GM21423 (cell line): ENCODE data around the gene AKR1C2.
"Not testable (repeated sequence)": the region's sequence is repeated elsewhere in the genome, so short reads cannot be mapped to it uniquely, and the experiment has no call there.

Source experiments
- ATAC-seq: cut with Tn5 transposase; IDR thresholded peaks from one replicate; pipeline ENCODE4 v1.9.1; 2021; ENCODE audit warnings: mild to moderate bottlenecking, moderate library complexity; ENCODE audit not compliant: unreplicated experiment

Gene AKR1C2

DNA sequence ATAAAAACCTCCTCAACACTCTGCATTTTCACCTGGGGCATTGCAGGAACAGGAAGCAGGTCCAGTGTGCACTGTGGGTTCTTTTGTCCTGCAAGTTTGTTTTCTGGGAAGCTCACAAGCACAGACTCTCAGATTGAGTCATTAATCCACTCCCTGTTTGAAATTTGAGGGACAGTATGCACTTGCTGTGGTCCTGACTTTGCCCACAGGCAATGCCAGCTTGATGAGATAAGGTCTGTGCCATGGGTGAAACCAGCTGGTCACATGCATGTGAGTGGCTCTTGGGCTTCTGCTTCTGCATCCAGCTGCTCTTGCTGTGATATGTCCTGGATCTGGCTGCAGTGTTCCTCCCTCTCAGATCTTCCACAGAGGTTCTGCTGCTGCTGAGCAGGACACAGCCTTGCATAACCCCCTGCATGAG, 21.8 kb upstream of the AKR1C2 start:
- not testable (repeated sequence) for ATAC-seq

GRCh38 chr10:5023177-5023805, 19.6 kb upstream of the AKR1C2 start:
- ATAC-seq = no peak

DNA sequence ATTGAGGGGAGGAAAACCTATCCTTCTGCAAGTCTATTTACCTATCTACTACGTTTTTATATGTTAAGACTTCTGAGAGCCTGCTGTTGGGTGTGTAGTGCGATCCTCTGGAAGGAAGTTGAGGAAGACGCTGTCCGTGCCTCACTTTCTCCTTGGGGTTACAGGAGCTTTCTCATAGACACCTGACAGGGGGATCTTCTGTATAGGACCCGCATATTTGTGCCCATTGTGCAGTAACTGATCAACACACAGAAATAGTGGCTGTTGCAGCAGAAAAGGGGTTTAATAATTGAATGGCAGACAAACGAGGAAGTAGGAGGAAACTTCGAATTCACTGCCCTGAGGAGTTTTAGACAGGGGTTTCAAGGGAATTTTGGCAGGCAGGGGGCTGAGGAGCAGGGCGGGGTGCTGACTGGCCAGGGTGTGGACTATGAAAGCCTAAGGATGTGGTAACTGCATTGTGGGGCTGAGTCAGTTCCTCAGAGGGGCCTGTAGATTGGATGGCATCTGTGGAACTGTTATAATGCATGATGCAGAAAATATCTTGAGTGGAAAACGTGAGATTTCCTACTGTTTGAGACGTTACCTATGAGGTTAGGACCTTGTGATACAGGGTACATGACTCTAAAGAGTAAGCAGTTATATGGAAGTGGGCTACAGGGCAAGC, 18.1 kb upstream of the AKR1C2 start:
- ATAC-seq = not testable (repeated sequence)

GRCh38 chr10:5019770-5020612, 16.3 kb upstream of the AKR1C2 start:
- not testable (repeated sequence) for ATAC-seq

DNA sequence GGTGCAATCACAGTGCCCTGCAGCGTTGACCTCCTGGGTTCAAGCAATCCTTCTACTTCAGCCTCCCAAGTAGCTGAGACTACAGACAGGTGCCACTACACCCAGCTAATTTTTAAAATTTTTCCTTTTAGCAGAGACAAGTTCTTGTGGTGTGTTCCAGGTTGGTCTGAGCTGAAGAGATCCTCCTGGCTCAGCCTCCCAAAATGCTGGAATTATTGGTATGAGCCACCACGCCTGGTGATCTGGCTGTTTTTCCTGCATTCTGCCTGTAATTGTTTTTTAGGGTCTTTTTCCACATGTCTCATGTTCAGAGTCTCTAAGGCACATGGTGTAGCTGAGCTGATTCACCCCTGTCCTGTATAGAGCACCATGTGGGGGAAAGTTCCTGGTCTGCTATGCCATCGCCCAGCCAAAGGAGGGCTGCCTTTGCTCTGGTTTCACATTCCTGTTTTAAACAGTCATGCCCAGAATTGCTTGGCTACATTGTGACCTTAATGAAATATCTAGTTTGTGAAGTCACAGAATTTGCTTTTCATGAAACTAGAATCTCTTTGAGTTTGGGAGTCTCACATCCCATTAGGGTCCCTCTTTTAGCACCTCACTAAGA, 15.1 kb upstream of the AKR1C2 start:
- not testable (repeated sequence) for ATAC-seq

DNA sequence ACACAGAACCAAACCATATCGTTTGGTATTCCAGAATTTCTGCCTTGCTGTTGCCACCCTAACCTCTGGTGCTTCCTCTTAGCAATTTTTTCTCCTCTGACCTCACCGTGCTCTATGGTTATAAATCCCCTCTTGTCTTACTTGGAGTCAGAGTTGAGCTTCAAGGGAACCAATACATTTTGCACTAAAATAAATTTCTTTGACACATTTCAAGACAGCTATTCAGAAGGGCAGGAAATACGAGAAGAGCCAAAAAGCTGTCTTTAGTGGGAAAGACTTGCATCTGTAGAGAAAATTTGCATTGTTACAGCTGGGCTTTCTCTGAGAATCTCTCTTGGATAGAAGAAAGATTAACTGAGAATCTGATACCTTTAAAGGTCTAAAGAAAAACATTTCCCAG, 14.5 kb upstream of the AKR1C2 start:
- ATAC-seq = no peak

GRCh38 chr10:5014936-5015335, 11.3 kb upstream of the AKR1C2 start:
- ATAC-seq = no peak

DNA sequence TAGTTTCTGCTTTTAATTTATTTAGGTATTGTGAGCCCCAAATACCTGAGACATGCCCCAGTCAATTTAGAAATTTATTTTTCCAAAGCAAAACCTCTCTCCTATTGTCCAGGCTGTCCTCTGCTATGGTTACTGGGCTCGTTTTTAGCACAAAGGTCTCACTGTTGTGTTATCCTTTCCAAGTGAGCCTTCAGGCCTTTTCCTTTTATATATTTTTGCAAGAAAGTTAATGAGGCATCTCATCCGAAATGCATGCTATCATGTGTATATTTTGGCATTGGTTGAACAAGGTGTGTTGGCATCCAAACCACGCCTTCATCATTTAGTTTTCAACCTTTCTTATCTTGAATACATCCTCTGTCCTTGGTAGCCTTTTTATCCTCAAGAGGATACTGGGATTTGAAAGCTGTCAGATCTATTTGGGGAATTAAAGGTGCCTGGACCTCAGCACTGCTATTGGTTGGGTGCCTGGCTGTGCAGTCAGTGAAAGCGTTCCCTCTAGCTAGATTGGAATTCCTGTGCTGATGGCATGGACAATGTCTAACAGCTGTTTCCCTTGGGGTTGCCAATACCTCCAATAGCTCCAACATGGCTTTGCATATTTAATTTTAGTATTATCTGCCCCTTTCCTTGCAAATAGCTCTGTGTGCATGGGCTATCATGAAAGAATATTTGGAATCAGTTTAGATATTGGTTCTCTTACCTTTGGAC, 10.7 kb upstream of the AKR1C2 start:
- ATAC-seq = not testable (repeated sequence)

DNA sequence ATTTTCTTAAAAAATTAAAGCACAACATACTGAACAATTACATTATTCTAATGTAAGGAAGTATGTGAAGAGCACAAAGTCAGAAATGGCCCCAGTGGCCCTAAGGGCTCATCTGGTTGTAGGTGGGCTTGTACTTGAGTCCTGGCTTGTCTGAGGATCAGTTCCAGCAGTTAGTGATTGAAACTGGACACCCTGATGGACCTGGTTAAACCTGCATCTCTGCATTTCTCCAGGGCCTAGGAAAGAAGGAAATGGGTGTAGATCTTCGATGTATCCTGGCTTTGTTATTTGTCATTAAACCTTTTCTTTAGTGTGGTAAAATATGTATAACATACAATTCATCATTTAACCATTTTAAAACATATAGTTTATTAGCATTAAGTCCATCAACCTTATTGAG, 9.7 kb upstream of the AKR1C2 start:
- no peak for ATAC-seq

GRCh38 chr10:5012595-5012994, 8.9 kb upstream of the AKR1C2 start:
- no peak for ATAC-seq

GRCh38 chr10:5011392-5011791, 7.7 kb upstream of the AKR1C2 start:
- not testable (repeated sequence) for ATAC-seq

DNA sequence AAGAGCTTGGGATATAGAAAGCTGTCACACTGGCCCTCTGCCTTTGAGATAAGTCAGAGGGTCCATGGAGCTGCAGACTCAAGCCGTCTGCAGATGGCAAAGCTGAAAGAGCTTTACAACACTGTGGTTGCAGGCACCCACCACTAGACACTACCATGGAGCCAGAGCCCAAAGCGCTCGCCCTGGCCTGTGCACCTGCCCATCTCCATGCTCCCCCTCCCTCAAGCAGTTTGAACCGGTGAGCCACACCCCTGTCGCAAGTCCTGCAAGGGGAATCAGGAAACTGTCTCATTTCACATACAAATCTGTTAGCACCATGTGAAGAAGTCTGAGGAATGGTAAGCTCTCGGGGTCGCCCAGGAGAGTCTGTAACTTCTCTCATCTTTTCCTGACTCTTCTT, 6.4 kb upstream of the AKR1C2 start:
- ATAC-seq = not testable (repeated sequence)

DNA sequence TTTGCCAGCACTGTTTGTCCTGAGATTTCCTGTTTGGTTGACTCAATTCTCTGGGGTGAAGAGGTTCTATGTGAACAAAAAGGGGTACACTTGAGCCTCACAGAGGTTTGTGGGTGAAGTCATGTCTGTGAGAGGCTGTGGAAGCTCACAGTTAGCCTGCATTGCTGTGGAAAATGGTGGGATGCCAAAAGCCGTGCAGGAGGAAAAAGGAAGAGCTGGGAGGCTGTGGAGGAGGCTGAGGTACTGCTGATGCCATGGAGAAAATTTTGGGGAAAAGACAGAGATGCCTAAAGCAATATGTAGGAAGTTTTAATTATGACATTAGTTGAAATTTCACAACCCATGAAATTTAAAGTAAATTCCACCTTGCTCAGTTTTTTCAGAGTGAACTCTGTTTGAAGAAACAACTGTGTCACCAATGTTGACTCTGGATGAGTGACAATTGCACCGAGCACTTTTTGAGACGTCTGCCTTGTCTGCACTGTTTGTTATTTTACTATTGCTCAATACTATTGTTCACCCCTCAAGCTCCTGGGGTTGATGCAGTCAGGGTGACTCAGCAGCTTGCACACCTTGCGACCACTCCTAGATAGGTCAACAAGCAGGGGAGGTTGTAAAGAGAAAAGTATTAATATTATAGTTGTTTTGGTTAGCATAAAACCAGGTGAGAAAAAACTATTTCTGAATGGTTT, 5.3 kb upstream of the AKR1C2 start:
- ATAC-seq = not testable (repeated sequence)

GRCh38 chr10:5004501-5004900, 844 bp upstream of the AKR1C2 start:
- not testable (repeated sequence) for ATAC-seq

- ATAC-seq = not testable (repeated sequence)
Measured at GRCh38 chr10:5004030-5004385, 351 bp upstream of the AKR1C2 start.

DNA sequence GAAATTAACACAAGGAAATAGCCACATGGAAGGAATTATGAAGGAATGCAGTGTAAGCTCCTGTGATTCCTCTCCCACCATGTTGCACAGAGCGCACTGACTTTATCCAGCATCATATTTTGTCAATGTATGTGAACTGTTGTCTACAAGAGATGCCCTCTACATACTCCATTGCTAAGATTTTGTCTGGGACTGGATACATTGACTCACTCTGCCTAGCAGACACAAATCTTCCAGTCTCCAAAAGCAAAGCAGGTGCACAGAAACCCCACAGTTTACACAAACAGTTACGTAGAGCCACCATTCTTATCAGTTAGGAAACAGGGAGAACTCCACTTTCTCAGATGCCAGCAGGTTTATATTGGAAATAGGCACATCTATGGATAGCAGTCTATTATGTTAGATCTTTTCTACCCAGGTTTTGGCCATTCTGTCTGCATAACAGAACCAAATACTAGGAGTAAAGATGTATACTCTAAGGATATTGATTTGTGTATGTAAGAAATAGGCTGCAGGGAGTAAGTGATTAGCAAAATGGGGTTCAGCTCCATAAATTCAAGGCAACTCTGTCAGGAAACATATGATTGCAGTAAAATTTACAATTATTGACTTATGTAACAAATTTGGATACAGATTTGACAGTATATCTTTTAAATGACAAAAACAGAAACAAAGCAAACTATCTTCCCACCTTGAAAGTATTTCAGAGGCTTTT, 1.5 kb downstream of the AKR1C2 start:
- ATAC-seq = no peak

GRCh38 chr10:4998671-4999070, 5.0 kb downstream of the AKR1C2 start:
- ATAC-seq = no peak

GRCh38 chr10:4994260-4994659, 9.4 kb downstream of the AKR1C2 start:
- not testable (repeated sequence) for ATAC-seq

GRCh38 chr10:4992564-4992963, 11.1 kb downstream of the AKR1C2 start:
- not testable (repeated sequence) for ATAC-seq
